ENCODE data around the gene EHD3. TPM values are rescaled to one million over a fixed set of nuclear protein-coding genes. Genes with fewer than 3 reads are reported as not detected.

Gene EHD3
- total and polyA plus RNA-seq, 10 of the 15 experiments (the other 5 are each of a cell fraction or from before 2014, with no cell fraction given), result 1.1 to 10.9 (median 8.2) TPM

DNA sequence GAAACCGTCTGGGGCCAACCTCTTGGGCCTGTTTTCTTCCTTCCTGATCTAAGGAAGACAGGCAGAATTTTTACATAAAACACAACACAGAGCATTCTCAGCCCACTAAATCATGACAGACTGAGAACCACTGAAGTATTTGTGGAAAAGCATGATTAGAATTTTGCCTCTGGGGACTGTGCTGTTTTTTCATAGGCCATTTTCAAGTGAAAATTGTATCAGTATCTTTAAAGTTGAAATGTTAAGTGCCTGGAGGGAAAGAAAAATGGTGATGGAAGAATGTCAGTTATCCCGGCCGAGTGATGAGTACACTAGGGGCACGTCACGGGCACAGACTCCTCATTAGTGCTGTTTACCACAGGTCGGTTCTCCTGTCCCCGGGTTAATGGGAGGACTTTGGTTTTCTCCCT is 36.9 kb downstream of the EHD3 start:
- ATAC-seq (no peak), DNase-seq (ENCODE audit: low read depth, low spot score) (no peak), FAIRE-seq (no peak)
- 68% methylated on average over 7 of the region's 7 CpGs for WGBS (ENCODE audit: insufficient coverage, insufficient replicate concordance, low lambda C conversion rate, missing lambda C conversion rate)
- RAD21 ChIA-PET (ENCODE audit: unreplicated experiment), result no interaction called here
- CTCF ChIA-PET, result no interaction called here
- Histone ChIP-seq H3K27me3 (replicated peaks in 1 of 2; ENCODE audit: control insufficient read depth in 2 of 2, insufficient read depth in 2 of 2, low read length in 1 of 2) (peaks cover 0 to 3% of the 10 kb centered on the region in 2 experiments; a peak in 2 of 4 replicates), H4K20me1 (ENCODE audit: control insufficient read depth, insufficient read depth) (0 out of 2 replicates have a peak, but pooled peaks cover 2% of the 10 kb centered on the region), H3K4me3 (no peak overlapping the region), H3K9ac (ENCODE audit: control insufficient read depth, insufficient read depth, low read length) (no peak overlapping the region), H3K79me2 (ENCODE audit: control insufficient read depth, insufficient read depth, low read length) (no peaks in the 10 kb centered on the region), H3K36me3 (ENCODE audit: control insufficient read depth in 2 of 2, insufficient read depth in 2 of 2, low read length in 1 of 2) (no peaks in the 10 kb centered on the region), H3K4me2 (ENCODE audit: control insufficient read depth, insufficient read depth) (no peak overlapping the region), H2AFZ (ENCODE audit: control insufficient read depth, low read depth, low read length) (no peak overlapping the region), H3K27ac (ENCODE audit: control insufficient read depth, insufficient read depth) (no peak overlapping the region), H3K9me3 (replicated peaks; ENCODE audit: control insufficient read depth, insufficient read depth, low read length) (no peaks in the 10 kb centered on the region; the same call in 2 of the 3 replicates), H3K4me1 (ENCODE audit: control insufficient read depth, insufficient read depth, low read length) (no peaks in the 10 kb centered on the region)
- no TSS peak for BruUV-seq (replicated peaks)
- in situ Hi-C loops (cut with MboI) (no loop called here), intact Hi-C loops (cut with micrococcal nuclease; ENCODE audit: unreplicated experiment) (no loop called here)
- SMC1A ChIA-PET (ENCODE audit: uncharacterized antibody, unreplicated experiment), result no interaction called here
- POLR2A ChIA-PET, result no interaction called here
- no peak for TF ChIP-seq PAX8 (IDR thresholded peaks at IDR 0.05)
- TF ChIP-seq PML (IDR thresholded peaks at IDR 0.05; ENCODE audit: low read length), result no peak
- TF ChIP-seq, protein P1, sequence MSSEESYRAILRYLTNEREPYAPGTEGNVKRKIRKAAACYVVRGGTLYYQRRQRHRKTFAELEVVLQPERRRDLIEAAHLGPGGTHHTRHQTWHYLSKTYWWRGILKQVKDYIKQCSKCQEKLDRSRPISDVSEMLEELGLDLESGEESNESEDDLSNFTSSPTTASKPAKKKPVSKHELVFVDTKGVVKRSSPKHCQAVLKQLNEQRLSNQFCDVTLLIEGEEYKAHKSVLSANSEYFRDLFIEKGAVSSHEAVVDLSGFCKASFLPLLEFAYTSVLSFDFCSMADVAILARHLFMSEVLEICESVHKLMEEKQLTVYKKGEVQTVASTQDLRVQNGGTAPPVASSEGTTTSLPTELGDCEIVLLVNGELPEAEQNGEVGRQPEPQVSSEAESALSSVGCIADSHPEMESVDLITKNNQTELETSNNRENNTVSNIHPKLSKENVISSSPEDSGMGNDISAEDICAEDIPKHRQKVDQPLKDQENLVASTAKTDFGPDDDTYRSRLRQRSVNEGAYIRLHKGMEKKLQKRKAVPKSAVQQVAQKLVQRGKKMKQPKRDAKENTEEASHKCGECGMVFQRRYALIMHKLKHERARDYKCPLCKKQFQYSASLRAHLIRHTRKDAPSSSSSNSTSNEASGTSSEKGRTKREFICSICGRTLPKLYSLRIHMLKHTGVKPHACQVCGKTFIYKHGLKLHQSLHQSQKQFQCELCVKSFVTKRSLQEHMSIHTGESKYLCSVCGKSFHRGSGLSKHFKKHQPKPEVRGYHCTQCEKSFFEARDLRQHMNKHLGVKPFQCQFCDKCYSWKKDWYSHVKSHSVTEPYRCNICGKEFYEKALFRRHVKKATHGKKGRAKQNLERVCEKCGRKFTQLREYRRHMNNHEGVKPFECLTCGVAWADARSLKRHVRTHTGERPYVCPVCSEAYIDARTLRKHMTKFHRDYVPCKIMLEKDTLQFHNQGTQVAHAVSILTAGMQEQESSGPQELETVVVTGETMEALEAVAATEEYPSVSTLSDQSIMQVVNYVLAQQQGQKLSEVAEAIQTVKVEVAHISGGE (CRISPR knock-in tag; IDR thresholded peaks at IDR 0.05), result no peak
- TF ChIP-seq TAF1 (IDR thresholded peaks at IDR 0.05; ENCODE audit: borderline replicate concordance, low read depth, low read length), result no peak
- no peak for TF ChIP-seq BCL11A (IDR thresholded peaks at IDR 0.05; ENCODE audit: low read depth, low read length)
- TF ChIP-seq SPI1 (IDR thresholded peaks at IDR 0.05; ENCODE audit: borderline replicate concordance, insufficient read depth, low read depth, low read length), result no peak
- no peak for TF ChIP-seq IKZF1 (conservative IDR thresholded peaks at IDR 0.05)
- TF ChIP-seq RFX5 (IDR thresholded peaks at IDR 0.05; ENCODE audit: low read depth, low read length), result no peak
- TF ChIP-seq, protein P2, sequence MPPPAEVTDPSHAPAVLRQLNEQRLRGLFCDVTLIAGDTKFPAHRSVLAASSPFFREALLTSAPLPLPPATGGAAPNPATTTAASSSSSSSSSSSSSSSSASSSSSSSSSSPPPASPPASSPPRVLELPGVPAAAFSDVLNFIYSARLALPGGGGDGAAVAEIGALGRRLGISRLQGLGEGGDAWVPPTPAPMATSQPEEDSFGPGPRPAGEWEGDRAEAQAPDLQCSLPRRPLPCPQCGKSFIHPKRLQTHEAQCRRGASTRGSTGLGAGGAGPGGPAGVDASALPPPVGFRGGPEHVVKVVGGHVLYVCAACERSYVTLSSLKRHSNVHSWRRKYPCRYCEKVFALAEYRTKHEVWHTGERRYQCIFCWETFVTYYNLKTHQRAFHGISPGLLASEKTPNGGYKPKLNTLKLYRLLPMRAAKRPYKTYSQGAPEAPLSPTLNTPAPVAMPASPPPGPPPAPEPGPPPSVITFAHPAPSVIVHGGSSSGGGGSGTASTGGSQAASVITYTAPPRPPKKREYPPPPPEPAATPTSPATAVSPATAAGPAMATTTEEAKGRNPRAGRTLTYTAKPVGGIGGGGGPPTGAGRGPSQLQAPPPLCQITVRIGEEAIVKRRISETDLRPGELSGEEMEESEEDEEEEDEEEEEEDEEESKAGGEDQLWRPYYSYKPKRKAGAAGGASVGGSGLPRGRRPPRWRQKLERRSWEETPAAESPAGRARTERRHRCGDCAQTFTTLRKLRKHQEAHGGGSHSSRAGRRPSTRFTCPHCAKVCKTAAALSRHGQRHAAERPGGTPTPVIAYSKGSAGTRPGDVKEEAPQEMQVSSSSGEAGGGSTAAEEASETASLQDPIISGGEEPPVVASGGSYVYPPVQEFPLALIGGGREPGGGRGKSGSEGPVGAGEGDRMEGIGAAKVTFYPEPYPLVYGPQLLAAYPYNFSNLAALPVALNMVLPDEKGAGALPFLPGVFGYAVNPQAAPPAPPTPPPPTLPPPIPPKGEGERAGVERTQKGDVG (CRISPR knock-in tag; IDR thresholded peaks at IDR 0.05), result no peak
- TF ChIP-seq ZNF207 (IDR thresholded peaks at IDR 0.05; ENCODE audit: borderline replicate concordance), result no peak
- TF ChIP-seq ZZZ3 (IDR thresholded peaks at IDR 0.05; ENCODE audit: control insufficient read depth, insufficient read length, low read depth), result no peak
- TF ChIP-seq HDAC6 (IDR thresholded peaks at IDR 0.05; ENCODE audit: unreplicated experiment), result no peak
- TF ChIP-seq, protein P3, sequence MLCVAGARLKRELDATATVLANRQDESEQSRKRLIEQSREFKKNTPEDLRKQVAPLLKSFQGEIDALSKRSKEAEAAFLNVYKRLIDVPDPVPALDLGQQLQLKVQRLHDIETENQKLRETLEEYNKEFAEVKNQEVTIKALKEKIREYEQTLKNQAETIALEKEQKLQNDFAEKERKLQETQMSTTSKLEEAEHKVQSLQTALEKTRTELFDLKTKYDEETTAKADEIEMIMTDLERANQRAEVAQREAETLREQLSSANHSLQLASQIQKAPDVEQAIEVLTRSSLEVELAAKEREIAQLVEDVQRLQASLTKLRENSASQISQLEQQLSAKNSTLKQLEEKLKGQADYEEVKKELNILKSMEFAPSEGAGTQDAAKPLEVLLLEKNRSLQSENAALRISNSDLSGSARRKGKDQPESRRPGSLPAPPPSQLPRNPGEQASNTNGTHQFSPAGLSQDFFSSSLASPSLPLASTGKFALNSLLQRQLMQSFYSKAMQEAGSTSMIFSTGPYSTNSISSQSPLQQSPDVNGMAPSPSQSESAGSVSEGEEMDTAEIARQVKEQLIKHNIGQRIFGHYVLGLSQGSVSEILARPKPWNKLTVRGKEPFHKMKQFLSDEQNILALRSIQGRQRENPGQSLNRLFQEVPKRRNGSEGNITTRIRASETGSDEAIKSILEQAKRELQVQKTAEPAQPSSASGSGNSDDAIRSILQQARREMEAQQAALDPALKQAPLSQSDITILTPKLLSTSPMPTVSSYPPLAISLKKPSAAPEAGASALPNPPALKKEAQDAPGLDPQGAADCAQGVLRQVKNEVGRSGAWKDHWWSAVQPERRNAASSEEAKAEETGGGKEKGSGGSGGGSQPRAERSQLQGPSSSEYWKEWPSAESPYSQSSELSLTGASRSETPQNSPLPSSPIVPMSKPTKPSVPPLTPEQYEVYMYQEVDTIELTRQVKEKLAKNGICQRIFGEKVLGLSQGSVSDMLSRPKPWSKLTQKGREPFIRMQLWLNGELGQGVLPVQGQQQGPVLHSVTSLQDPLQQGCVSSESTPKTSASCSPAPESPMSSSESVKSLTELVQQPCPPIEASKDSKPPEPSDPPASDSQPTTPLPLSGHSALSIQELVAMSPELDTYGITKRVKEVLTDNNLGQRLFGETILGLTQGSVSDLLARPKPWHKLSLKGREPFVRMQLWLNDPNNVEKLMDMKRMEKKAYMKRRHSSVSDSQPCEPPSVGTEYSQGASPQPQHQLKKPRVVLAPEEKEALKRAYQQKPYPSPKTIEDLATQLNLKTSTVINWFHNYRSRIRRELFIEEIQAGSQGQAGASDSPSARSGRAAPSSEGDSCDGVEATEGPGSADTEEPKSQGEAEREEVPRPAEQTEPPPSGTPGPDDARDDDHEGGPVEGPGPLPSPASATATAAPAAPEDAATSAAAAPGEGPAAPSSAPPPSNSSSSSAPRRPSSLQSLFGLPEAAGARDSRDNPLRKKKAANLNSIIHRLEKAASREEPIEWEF (IDR thresholded peaks at IDR 0.05; ENCODE audit: insufficient replicate concordance, low read depth, low read length), result no peak
